Glutamatergic neuron (in vitro differentiated cells): ENCODE results near the gene CAND1. TPM values are rescaled to one million over a fixed set of nuclear protein-coding genes. Genes with fewer than 3 reads are reported as not detected.

Experiments
- DNase-seq: peaks from one replicate; pipeline ENCODE4 v3.0.0; 2022
- H3K27ac Mint-ChIP-seq: one replicate; pipeline ENCODE4 v1.8.0; 2020; ENCODE audit warnings: mild to moderate bottlenecking, mixed read lengths, inconsistent platforms; ENCODE audit not compliant: unreplicated experiment
- H3K27me3 Mint-ChIP-seq: one replicate; pipeline ENCODE4 v1.8.0; 2020; ENCODE audit warnings: mild to moderate bottlenecking, moderate library complexity, mixed read lengths, inconsistent platforms; ENCODE audit not compliant: unreplicated experiment
- H3K36me3 Mint-ChIP-seq: one replicate; pipeline ENCODE4 v1.8.0; 2020; ENCODE audit warnings: mild to moderate bottlenecking, mixed read lengths, inconsistent platforms; ENCODE audit not compliant: unreplicated experiment
- H3K4me1 Mint-ChIP-seq: one replicate; pipeline ENCODE4 v1.8.0; 2020; ENCODE audit warnings: mild to moderate bottlenecking, low read depth, mixed read lengths, inconsistent platforms; ENCODE audit not compliant: unreplicated experiment
- H3K4me3 Mint-ChIP-seq: one replicate; pipeline ENCODE4 v1.8.0; 2020; ENCODE audit warnings: mild to moderate bottlenecking, mixed read lengths, inconsistent platforms; ENCODE audit not compliant: unreplicated experiment
- H3K9me3 Mint-ChIP-seq: one replicate; pipeline ENCODE4 v1.8.0; 2020; ENCODE audit warnings: mild to moderate bottlenecking, moderate library complexity, mixed read lengths, inconsistent platforms; ENCODE audit not compliant: unreplicated experiment
- CTCF ChIP-seq: fragments of 200-600 bp; sonication (generic); IDR thresholded peaks from one replicate; pipeline ENCODE4 v1.5.0; 2021; ENCODE audit not compliant: partially characterized antibody, unreplicated experiment
- total RNA-seq: library from RNA; stranded (reverse); fragmentation: NEBNext Ultra II Directional; extraction: Animal tissue kit (Norgen Biotek cat#: 25700); gene quantifications from one replicate; pipeline ENCODE4 v1.2.1, GENCODE V29; 2021; ENCODE audit not compliant: unreplicated experiment

The CAND1 gene
- total RNA-seq, 1 donor from 2014 or later: 195 TPM

GRCh38 chr12:67315661-67316060, 46.5 kb downstream of the CAND1 start:
- H3K4me3 Mint-ChIP-seq: no peak overlapping the region
- DNase-seq: no peak
- peaks cover 7% of the 10 kb centered on the region for H3K27me3 Mint-ChIP-seq
- no peak overlapping the region for H3K27ac Mint-ChIP-seq
- no peak for TF ChIP-seq CTCF
- no peaks in the 10 kb centered on the region for H3K4me1 Mint-ChIP-seq
- H3K36me3 Mint-ChIP-seq: peaks cover 12% of the 10 kb centered on the region
- H3K9me3 Mint-ChIP-seq: peaks cover 3% of the 10 kb centered on the region

GRCh38 chr12:67318786-67319185, 49.6 kb downstream of the CAND1 start:
- no peak for TF ChIP-seq CTCF
- no peak for DNase-seq
- Mint-ChIP-seq H3K36me3 (peaks cover 29% of the 10 kb centered on the region), H3K9me3 (peaks cover 15% of the 10 kb centered on the region), H3K27me3 (peaks cover 9% of the 10 kb centered on the region), H3K27ac (no peak overlapping the region), H3K4me3 (no peak overlapping the region), H3K4me1 (no peaks in the 10 kb centered on the region)

GRCh38 chr12:67319936-67320335, 50.8 kb downstream of the CAND1 start:
- Mint-ChIP-seq H3K4me3 (no peak overlapping the region), H3K4me1 (no peaks in the 10 kb centered on the region), H3K27ac (no peak overlapping the region), H3K36me3 (peaks cover 35% of the 10 kb centered on the region), H3K27me3 (peaks cover 10% of the 10 kb centered on the region), H3K9me3 (peaks cover 16% of the 10 kb centered on the region)
- DNase-seq: no peak
- no peak for TF ChIP-seq CTCF

GRCh38 chr12:67320614-67321295, 51.6 kb downstream of the CAND1 start:
- no peak for DNase-seq
- Mint-ChIP-seq H3K27me3 (peaks cover 12% of the 10 kb centered on the region), H3K4me1 (no peaks in the 10 kb centered on the region), H3K4me3 (no peak overlapping the region), H3K36me3 (peaks cover 39% of the 10 kb centered on the region), H3K9me3 (peaks cover 16% of the 10 kb centered on the region), H3K27ac (peak overlapping the region; percentile 38)
- TF ChIP-seq CTCF: no peak

- DNase-seq: no peak
- peaks cover 35% of the 10 kb centered on the region for H3K36me3 Mint-ChIP-seq
- H3K4me1 Mint-ChIP-seq: peaks cover 7% of the 10 kb centered on the region
- TF ChIP-seq CTCF: no peak
- no peak overlapping the region for H3K4me3 Mint-ChIP-seq
- peaks cover 13% of the 10 kb centered on the region for H3K9me3 Mint-ChIP-seq
- no peak overlapping the region for H3K27ac Mint-ChIP-seq
- H3K27me3 Mint-ChIP-seq: peaks cover 6% of the 10 kb centered on the region
Observed at GRCh38 chr12:67322580-67322979, 53.4 kb downstream of the CAND1 start.
